Liver (tissue), 9 donors: ENCODE measurements around the gene PITPNM2. TPM values are rescaled to one million over a fixed set of nuclear protein-coding genes. Genes with fewer than 3 reads are reported as not detected.

Experiments
- DNase-seq: peaks from one replicate; pipeline ENCODE4 v3.0.0-alpha.2; 2017; ENCODE audit warnings: low spot score
- H3K27ac ChIP-seq, 2 donors: one replicate each; pipeline ENCODE4 v1.7.0; 2013; ENCODE audit warnings: inconsistent platforms in 2 of 2, low read length in 2 of 2, control low read depth in 1 of 2, low read depth in 1 of 2, mild to moderate bottlenecking in 1 of 2
- H3K27me3 ChIP-seq, 4 donors: one replicate each; pipeline versions ENCODE4 v1.6.1 to v1.7.0; 2013; ENCODE audit warnings: low read length in 3 of 4, inconsistent platforms in 1 of 4, mild to moderate bottlenecking in 1 of 4, moderate library complexity in 1 of 4; ENCODE audit not compliant: control insufficient read depth in 4 of 4, insufficient read depth in 4 of 4
- H3K36me3 ChIP-seq, 4 donors: one replicate each; pipeline versions ENCODE4 v1.6.1 to v1.7.0; 2013; ENCODE audit warnings: low read length in 3 of 4, mild to moderate bottlenecking in 3 of 4, low read depth in 1 of 4, moderate library complexity in 1 of 4; ENCODE audit not compliant: control insufficient read depth in 4 of 4, insufficient read depth in 3 of 4
- H3K4me1 ChIP-seq, 4 donors: one replicate each; pipeline versions ENCODE4 v1.6.1 to v1.7.0; 2013; ENCODE audit warnings: low read length in 3 of 4, mild to moderate bottlenecking in 3 of 4, moderate library complexity in 1 of 4; ENCODE audit not compliant: control insufficient read depth in 4 of 4, insufficient read depth in 4 of 4
- H3K4me3 ChIP-seq, 3 donors: one replicate each; pipeline versions ENCODE4 v1.6.1 to v1.7.0; 2013; ENCODE audit warnings: low read length in 3 of 3, control low read depth in 1 of 3, low read depth in 1 of 3, mild to moderate bottlenecking in 1 of 3
- H3K9ac ChIP-seq, 2 donors: one replicate each; pipeline ENCODE4 v1.7.0; 2013; ENCODE audit warnings: low read length in 2 of 2, mild to moderate bottlenecking in 2 of 2, moderate library complexity in 2 of 2, control low read depth in 1 of 2, low read depth in 1 of 2
- H3K9me3 ChIP-seq, 4 donors: one replicate each; pipeline versions ENCODE4 v1.6.1 to v1.7.0; 2013; ENCODE audit warnings: low read length in 3 of 4; ENCODE audit not compliant: control insufficient read depth in 4 of 4
- ATF3 ChIP-seq: IDR thresholded peaks from 2 replicates; pipeline ENCODE4 v1.6.1; 2016; ENCODE audit warnings: antibody characterized with exemption
- CTCF ChIP-seq: fragments of 150-350 bp; IDR thresholded peaks from 2 replicates; pipeline ENCODE4 v1.5.1; 2017; ENCODE audit warnings: improper control_type of control experiment, low read depth, low read length; ENCODE audit not compliant: missing input control
- EGR1 ChIP-seq, 2 donors: IDR thresholded peaks; 2 replicates each; pipeline ENCODE4 v1.6.1; 2016 to 2018; ENCODE audit warnings: antibody characterized with exemption in 2 of 2, low read depth in 2 of 2
- HNF4A ChIP-seq, 2 donors: conservative IDR thresholded peaks; 2 replicates each; pipeline ENCODE4 v1.6.1; 2016; ENCODE audit warnings: antibody characterized with exemption in 2 of 2, mild to moderate bottlenecking in 2 of 2
- JUND ChIP-seq, 2 donors: IDR thresholded peaks; 2 replicates each; pipeline ENCODE4 v1.6.1; 2016; ENCODE audit warnings: antibody characterized with exemption in 2 of 2
- RAD21 ChIP-seq, 2 donors: IDR thresholded peaks; 2 replicates each; pipeline ENCODE4 v1.6.1; 2016; ENCODE audit warnings: antibody characterized with exemption in 2 of 2, mild to moderate bottlenecking in 2 of 2
- RXRA ChIP-seq, 2 donors: IDR thresholded peaks; 2 replicates each; pipeline ENCODE4 v1.6.1; 2017 to 2018; ENCODE audit warnings: antibody characterized with exemption in 2 of 2, mild to moderate bottlenecking in 1 of 2
- SP1 ChIP-seq: IDR thresholded peaks from 2 replicates; pipeline ENCODE4 v1.6.1; 2018; ENCODE audit warnings: antibody characterized with exemption, mild to moderate bottlenecking
- YY1 ChIP-seq: IDR thresholded peaks from 2 replicates; pipeline ENCODE4 v1.6.1; 2016; ENCODE audit warnings: antibody characterized with exemption, mild to moderate bottlenecking
- WGBS: extraction: QIAGEN DNeasy Blood & Tissue Kit; methylation state at CpG from one replicate; pipeline ENCODE4 v1.1.7; 2013; 5-methylcytosine and 5-hydroxymethylcytosine counted together
- polyA plus RNA-seq, 2 donors: library from polyadenylated mRNA; stranded (reverse) in 1 of 2; unstranded in 1 of 2; fragments of 200-250 nt in 1 of 2; fragments of >200 nt in 1 of 2; fragmentation: Nextera tagmentation in 1 of 2; extraction: Ambion mirVana in 1 of 2; gene quantifications; one replicate each; pipeline versions ENCODE4 v1.2.1 to v1.2.3, GENCODE V29; 2013 to 2015
- total RNA-seq, 2 donors: library from RNA; depleted of rRNA; stranded (reverse); fragments of >200 nt; gene quantifications; one replicate each; pipeline ENCODE4 v1.2.3, GENCODE V29; 2014
- TF ChIP-seq, protein P1 (sequence below): IDR thresholded peaks from 2 replicates; pipeline ENCODE4 v1.6.1; 2016; ENCODE audit warnings: antibody characterized with exemption
- donor health status: healthy.
- donor health status: healthy.
- donor health status: healthy.
- donor health status: healthy.
- donor health status: healthy.

The PITPNM2 gene
- total and polyA plus RNA-seq, 4 donors, result 1.3 to 28.4 (median 5.1) TPM

GRCh38 chr12:123167329-123167728 is 16.4 kb upstream of the PITPNM2 start (continued):
- TF ChIP-seq CTCF (no peak), JUND (IDR thresholded peaks at IDR 0.05) (peak in 1 of 2 donors; percentile 10), YY1 (no peak)
- TF ChIP-seq, protein P1, sequence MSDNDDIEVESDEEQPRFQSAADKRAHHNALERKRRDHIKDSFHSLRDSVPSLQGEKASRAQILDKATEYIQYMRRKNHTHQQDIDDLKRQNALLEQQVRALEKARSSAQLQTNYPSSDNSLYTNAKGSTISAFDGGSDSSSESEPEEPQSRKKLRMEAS, result no peak

DNA sequence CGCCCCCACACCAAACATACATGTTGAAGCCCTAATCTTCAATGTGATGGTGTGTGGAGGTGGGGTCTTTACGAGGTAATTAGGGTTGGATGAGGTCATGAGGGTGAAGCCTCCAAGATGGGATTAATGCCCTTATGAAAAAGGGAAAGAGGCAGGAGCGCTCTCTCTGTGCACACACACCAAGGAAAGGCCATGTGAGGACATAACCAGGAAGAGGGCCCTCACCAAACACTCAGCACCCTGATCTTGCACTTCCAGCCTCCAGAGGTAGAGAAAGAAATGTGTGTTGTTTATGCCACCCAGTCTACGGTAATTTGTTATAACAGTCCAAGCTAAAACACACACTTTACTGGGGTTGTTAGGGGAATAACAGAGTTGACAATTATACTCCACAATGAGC is 14.6 kb upstream of the PITPNM2 start:
- TF ChIP-seq RXRA (IDR thresholded peaks at IDR 0.05), result peak in 1 of 2 donors; percentile 50
- TF ChIP-seq RAD21 (IDR thresholded peaks at IDR 0.05), result no peak
- H3K4me3 ChIP-seq, result peak overlapping the region in 1 of 3 donors; percentile 17
- no peaks in the 10 kb centered on the region for H3K27me3 ChIP-seq
- 49% methylated on average over 4 of the region's 4 CpGs for WGBS
- peaks cover 2 to 14% (median 3%) of the 10 kb centered on the region in 4 donors for H3K36me3 ChIP-seq
- H3K4me1 ChIP-seq, result peaks cover 5 to 50% (median 50%) of the 10 kb centered on the region in 4 donors
- H3K9ac ChIP-seq, result no peak overlapping the region
- no peaks in the 10 kb centered on the region for H3K9me3 ChIP-seq
- no peak for DNase-seq
- H3K27ac ChIP-seq, result peak overlapping the region; percentile 46 to 52

DNA sequence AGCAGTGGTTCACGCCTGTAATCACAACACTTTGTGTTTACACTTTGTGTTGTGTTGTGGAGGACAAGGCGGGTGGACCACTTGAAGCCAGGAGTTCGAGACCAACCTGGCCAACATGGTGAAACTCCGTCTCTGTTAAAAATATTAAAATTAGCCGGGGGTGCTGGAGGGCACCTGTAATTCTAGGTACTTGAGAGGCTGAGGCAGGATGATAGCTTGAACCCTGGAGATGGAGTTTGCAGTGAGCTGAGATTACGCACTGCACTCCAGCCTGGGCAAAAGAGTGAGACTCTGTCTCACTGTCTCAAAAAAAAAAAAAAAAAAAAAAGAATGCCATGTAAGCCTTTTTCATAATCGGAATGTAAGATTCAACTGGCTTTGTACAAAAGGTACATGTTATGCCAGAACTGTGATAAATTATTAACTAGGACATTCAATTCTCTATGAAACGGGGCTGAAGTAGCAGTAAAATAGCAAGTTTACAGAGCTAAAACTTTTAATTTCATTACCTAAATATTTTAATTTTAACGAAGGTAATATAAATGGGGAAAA is 13.9 kb upstream of the PITPNM2 start:
- Histone ChIP-seq H3K4me1 (peaks cover 9 to 55% (median 51%) of the 10 kb centered on the region in 4 donors), H3K9ac (no peak overlapping the region), H3K27ac (peak overlapping the region; percentile 14 to 52)

DNA sequence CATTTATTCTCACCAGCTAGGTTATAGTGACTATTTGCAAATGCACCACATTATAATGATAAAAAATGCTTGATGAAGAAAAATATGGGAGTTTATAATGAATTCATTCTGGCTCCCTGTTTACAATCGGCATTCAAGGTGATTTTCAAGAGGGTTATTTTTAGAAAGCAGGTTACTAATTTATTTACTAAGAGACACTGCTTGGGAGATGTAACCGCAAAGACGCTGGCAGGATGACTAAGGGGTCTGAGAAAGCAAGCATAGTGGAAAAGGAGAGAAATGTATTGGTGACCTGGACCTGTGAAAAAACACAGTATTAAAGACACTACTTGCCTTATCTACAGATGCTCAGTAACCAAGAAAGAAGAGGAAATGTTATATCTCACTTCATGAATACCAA is 13.3 kb upstream of the PITPNM2 start:
- no peaks in the 10 kb centered on the region for H3K27me3 ChIP-seq
- H3K9ac ChIP-seq, result no peak overlapping the region
- H3K4me3 ChIP-seq, result no peak overlapping the region
- DNase-seq, result no peak
- peaks cover 9 to 55% (median 51%) of the 10 kb centered on the region in 4 donors for H3K4me1 ChIP-seq
- peaks cover 2 to 10% (median 4%) of the 10 kb centered on the region in 4 donors for H3K36me3 ChIP-seq
- WGBS, result 82% methylated on average over 3 of the region's 3 CpGs
- TF ChIP-seq HNF4A (conservative IDR thresholded peaks at IDR 0.05) (no peak), RAD21 (IDR thresholded peaks at IDR 0.05) (no peak), JUND (IDR thresholded peaks at IDR 0.05) (no peak)
- H3K9me3 ChIP-seq, result no peaks in the 10 kb centered on the region
- peak overlapping the region in 1 of 2 donors; percentile 14 for H3K27ac ChIP-seq

More for the DNA sequence above, 13.9 kb upstream of the PITPNM2 start:
- Histone ChIP-seq H3K36me3 (peaks cover 2 to 10% (median 3%) of the 10 kb centered on the region in 4 donors), H3K4me3 (peak overlapping the region in 2 of 3 donors; percentile 11 to 17), H3K9me3 (no peaks in the 10 kb centered on the region), H3K27me3 (no peaks in the 10 kb centered on the region)
- 58% methylated on average over 9 of the region's 9 CpGs for WGBS
- TF ChIP-seq ATF3 (no peak), EGR1 (IDR thresholded peaks at IDR 0.05; ENCODE audit: low read depth in 2 of 2) (no peak), SP1 (peak; percentile 56), JUND (IDR thresholded peaks at IDR 0.05) (peak in 1 of 2 donors; percentile 39), YY1 (peak; percentile 30), RAD21 (IDR thresholded peaks at IDR 0.05) (peak in 1 of 2 donors; percentile 34), RXRA (IDR thresholded peaks at IDR 0.05) (peak; percentile 22 to 52), HNF4A (conservative IDR thresholded peaks at IDR 0.05) (peak; percentile 44 to 57)
- TF ChIP-seq, protein P1, result peak; percentile 15
- DNase-seq, result no peak
